HG03025 (cell line): ENCODE data around the gene DPAGT1.
"Not testable (repeated sequence)": the region's sequence is repeated elsewhere in the genome, so short reads cannot be mapped to it uniquely, and the experiment has no call there.

ENCODE experiments used
- ATAC-seq: cut with Tn5 transposase; IDR thresholded peaks from one replicate; pipeline ENCODE4 v1.9.1; 2021; ENCODE audit warnings: mild to moderate bottlenecking, moderate library complexity; ENCODE audit not compliant: unreplicated experiment, low FRiP score

Gene DPAGT1

GRCh38 chr11:119065369-119065768 lies 36.3 kb downstream of the DPAGT1 start:
- ATAC-seq, result no peak

DNA sequence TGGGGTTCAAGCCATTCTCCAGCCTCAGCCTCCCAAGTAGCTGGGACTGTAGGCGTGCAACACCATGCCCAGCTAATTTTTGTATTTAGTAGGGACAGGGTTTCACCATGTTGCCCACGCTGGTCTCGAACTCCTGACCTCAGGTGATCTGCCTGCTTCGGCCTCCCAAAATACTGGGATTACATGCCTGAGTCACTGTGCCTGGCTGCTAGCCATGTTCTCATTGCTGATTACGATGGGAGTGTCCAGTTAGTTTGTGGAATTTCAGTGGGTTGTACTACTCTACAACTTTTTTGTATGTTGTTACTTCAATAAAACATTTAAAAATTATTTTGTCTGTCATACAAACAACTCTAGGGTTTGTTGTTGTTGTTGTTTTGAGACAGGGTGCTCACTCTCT lies 38.9 kb downstream of the DPAGT1 start:
- ATAC-seq, result no peak

- ATAC-seq, result no peak
Measured at GRCh38 chr11:119061256-119061655, 40.4 kb downstream of the DPAGT1 start.

DNA sequence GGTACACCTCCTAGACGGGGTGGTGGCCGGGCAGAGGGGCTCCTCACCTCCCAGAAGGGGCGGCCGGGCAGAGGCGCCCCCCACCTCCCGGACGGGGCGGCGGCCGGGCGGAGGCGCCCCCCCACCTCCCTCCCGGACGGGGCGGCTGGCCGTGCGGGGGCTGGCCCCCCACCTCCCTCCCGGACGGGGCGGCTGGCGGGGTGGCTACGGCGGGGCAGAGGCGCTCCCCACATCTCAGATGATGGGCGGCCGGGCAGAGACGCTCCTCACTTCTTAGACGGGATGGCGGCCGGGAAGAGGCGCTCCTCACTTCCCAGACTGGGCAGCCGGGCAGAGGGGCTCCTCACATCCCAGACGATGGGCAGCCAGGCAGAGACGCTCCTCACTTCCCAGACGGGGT lies 42.5 kb downstream of the DPAGT1 start:
- ATAC-seq, result not testable (repeated sequence)

DNA sequence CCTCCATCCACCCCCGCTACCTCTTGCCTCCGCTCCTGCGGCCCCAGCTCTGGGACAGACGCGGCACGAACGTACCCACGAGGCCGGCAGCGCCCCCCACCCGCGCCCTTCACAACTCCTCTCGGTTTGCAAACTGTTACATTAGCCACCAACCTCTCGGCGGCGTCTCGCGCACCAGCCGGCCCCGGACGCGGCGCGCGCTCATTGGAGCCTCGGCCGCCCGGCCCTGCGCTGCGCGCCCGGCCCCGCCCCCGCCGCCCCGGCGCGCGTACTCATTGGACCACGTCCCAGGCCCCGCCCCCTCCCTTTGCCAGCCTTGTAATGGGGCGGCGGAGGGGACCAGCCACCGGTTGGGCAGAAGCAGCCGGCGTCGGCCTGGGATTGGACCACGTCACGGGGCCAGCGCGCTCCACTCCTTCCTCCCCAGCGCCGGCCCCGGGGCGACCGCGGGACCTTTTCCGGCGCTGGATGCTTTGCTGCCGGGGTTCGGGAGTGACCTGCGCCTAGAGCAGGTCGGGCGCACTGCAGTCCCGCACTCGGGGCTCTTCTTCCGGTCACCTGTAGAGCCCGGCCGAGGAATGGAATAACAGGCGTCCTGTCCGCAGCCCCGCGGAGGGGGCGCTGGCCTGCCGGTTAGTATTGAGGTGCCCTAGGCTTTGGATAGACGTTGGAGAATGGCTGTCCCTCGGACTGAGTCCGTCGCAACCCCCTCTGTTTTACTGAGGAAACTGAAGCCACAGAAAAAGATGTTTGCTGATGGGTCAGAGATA lies 44.5 kb downstream of the DPAGT1 start, which contains the start of gene HYOU1:
HYOU1 (minus strand) TSS at position 206 of the 770 bp plus-strand sequence. CDS start 1,045 bp downstream, outside the sequence.
- peak; percentile 91 for ATAC-seq

- peak; percentile 33 for ATAC-seq
Measured at GRCh38 chr11:119056421-119056999, 45.1 kb downstream of the DPAGT1 start.

GRCh38 chr11:119055901-119056300 lies 45.8 kb downstream of the DPAGT1 start:
- no peak for ATAC-seq

DNA sequence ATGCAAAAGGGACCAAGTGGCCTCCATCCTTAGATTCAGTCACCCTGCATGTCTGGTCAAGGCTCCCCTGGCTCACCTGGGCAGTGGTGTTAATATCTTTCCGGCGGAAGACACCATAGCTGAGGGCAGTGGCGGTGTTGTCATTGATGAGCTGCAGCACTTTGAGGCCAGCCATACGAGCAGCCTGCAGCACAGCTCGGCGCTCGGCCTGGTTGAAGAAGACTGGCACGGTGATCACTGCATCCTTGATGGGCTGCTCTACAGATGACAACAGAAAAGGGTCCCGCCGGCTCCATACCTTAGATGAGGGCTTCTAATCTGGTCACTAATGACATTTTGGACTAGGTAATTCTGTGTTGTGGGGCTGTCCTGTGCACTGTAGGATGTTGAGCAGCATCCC lies 47.2 kb downstream of the DPAGT1 start:
- ATAC-seq, result no peak

- no peak for ATAC-seq
Measured at GRCh38 chr11:119052163-119052814, 49.4 kb downstream of the DPAGT1 start.

DNA sequence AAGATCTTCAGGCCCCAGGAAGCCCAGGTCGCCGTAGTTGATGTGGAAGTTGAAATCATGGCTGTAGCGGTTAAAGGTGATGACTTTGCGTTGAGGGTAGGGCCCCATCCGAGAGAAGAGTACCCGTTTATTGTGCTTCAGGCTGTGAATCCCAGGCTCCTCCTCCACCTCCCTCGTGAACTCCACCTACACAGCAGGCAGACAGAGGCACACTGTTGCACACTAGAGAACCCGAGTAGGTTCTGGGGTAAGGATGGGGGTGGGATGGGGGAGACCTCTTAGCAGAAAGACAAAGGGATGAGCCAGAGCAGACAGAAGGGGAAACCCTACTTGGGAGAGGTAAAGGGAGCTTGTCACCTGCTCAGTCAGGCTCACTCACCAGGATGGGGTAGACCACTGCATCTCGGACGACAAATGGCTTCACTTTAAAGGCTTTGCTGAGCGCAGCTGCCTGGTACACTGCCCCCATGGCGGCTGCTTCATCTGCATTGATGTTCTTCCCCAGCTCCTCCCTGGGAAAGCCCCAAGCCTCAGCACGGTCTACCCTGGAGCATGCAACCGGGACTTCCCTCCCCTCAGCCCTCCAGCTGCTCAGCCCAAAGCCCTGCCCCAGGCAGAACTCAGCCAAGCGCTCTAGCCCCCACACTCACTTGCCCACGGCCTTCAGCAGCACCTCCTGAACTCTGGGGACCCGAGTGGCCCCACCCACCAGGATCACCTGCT lies 50.1 kb downstream of the DPAGT1 start:
- ATAC-seq, result no peak

- ATAC-seq, result no peak
Measured at GRCh38 chr11:119049081-119049480, 52.6 kb downstream of the DPAGT1 start.

DNA sequence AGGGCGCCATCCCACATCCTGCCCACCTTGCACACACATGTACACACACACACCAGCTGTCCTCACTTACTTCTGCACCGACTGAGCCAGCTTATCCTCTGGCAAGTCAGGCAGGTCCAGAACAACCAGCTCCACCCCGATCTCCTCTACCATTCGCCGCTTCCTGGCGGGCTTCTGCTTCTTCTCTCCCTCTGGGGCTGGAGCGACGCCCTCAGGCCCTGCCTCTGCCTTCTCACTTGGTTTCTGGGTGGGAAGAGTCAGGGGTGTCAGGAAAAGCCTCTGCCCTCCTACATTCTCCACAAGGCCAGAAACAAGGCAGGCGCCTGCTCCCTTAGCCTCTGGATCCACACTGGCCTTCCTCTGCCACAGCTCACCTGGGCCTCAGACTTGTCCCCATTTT lies 53.0 kb downstream of the DPAGT1 start:
- no peak for ATAC-seq

DNA sequence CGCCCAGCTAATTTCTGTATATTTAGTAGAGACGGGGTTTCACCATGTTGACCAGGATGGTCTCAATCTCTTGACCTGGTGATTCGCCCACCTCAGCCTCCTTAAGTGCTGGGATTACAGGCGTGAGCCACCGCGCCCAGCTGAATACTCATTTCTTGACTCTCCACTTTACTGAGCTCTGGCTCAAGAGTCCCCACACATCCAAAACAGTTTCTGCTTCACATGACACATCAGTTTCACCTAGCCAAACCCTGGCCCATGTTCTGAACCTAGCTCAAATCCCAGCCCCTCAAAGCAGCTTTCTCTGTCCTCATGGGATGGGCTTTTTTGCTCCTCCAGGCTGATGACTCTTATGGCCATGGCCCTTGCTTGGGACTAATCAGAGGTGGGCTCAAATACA lies 54.4 kb downstream of the DPAGT1 start:
- no peak for ATAC-seq
